Stimulated activated CD8-positive, alpha-beta memory T cell treated with anti-CD3 and anti-CD28 coated beads, Interleukin-12 subunit alpha, Interleukin-12 subunit beta, amount 100 ng/mL, for 4 hours (primary cell): ENCODE data around the gene ALAS1.
A peak's percentile ranks its signal among the peaks of the same experiment; 100 is the strongest.

Experiments
- DNase-seq: peaks from one replicate; pipeline ENCODE4 v3.0.0-alpha.2; 2020; ENCODE audit warnings: low read depth

ALAS1 gene

DNA sequence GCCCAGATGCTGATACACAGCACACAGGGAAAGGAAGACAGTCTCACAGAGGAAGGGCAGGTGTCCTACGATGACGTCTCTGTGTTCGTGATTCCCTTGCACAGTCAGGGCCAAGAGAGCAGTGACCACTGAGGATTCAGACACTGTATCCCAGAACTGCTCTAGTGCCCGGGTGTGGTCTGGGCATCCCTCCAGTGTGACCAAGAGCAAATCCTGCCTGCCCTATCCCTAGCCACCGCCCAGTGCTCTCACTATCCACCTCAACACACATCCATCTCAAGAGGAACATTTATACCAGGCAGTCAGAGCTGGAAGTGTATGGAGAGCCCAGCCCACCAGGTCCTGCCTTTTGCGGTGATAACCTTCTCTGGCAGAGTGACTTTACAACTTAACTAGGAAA, 51.7 kb downstream of the ALAS1 start:
- DNase-seq, result no peak

DNA sequence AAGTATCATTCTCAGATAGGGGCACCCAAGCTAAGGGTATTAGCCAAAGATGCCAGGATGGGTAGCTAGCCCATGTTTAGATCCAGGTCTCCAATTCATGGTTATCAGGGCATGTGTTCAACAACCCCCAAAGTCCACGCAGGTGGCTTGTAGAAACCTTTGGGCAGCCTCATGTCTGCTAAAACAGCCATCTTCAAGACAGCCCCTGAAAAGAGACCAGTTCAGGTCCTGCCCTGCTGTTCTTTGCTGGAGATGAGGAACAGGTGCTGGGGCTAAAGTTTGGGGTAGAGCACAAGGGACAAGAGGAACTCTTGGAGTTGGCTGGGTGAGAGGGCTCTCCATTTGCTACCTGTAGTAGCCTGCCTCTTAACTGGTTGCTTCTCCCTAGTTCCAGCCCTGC, 52.2 kb downstream of the ALAS1 start:
- no peak for DNase-seq

DNA sequence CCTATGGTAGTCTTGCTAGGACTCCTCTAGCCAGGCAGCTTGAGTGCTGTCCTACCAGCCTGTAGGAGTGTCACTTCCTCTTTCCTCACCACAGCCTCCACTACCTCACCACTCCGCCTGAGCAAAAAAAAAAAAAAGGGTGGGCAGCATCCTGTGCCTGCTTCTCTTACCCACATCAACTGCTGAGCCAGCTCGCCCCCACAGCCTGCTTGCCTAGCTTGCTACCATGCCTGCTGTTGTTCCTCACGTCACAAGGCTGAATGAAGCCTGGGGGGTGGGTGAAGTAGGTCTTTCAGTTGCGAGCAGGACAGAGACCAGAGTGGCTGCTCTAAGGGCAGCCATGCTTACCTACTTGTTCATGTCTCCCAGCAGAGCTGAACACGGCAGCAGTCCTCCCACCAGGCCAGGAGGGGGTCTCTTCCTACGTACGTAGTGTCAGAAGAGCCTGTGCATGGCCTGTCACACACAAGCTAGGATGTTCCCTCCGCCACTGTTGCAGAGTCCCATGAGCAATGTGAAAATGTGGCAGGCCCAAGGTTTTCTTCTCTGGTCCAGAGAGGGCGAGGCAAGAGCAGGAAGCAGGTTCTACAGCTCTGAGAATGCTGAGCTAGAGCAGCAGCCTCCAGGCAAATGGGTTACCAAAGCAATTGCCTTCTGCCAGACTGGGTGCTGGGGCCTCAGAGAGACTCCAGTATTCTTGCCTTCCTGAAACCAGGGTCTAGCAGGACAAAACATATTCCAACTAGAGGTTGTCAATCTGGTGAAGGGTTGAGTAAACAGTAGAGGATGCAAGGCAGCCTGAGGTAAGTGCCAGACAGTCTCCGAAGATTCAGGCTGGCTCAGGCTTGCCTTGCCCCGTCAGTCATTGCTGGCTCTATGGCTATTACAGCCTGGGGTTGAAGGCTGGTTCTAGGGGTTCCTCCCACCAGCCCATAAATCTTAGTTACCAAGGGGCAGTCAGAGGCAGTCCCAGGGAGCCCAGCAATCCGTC, 55.6 kb downstream of the ALAS1 start:
- DNase-seq, result peak; percentile 69

DNA sequence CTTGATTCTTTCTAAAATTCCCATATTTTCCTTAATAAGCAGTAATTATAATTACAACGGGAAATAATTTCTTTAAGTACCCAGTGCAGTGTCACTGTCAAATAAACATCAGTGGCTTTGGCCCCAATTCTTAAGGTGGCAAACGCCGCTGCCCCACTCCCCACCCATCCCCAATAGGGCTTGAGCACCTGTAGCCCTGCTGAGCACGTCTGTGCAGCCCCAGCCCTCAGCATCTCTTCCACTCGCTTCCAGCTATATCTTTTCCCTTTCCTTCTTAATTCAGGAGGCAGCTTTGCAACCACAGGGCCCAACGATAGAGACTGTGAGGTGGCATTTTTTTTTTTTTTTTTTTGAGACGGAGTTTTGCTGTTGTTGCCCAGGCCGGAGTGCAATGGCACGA, 56.6 kb downstream of the ALAS1 start:
- no peak for DNase-seq

DNA sequence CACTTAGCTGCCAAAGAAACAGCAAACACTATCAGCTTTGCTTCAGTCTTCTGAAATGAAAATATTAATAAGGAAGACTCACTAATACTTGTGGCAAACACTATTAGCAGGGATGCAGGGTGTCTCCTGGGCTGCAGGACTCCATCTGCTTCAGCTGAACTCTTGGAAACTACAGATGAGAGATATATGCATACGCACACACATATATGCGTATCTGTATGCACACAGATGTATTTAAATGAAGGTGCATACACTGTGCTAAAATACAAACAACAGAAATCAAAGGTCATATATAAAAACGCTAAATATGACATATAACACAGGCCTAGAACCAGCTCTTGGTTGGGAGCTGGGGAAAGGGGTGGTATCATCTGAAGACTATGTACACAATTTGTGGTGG, 58.2 kb downstream of the ALAS1 start:
- no peak for DNase-seq

DNA sequence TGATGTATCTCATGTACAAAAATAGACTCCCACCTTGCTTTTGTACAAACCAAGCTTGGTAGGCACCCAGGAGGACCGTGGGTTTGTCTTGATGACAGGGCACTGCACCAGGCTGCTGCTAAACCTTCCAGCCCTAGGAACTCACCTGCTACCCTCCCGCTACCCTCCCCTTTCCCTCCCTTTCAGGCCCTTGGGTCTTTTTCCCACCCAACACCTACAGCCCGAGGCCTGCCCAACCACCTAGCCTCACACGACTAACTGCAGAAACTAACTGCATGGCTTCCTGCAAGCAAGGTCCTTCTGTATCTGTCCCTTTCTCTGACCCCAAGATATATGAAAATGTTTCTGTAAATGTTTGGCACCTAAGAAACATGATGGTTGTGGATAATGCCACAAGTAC, 58.7 kb downstream of the ALAS1 start:
- DNase-seq, result no peak

DNA sequence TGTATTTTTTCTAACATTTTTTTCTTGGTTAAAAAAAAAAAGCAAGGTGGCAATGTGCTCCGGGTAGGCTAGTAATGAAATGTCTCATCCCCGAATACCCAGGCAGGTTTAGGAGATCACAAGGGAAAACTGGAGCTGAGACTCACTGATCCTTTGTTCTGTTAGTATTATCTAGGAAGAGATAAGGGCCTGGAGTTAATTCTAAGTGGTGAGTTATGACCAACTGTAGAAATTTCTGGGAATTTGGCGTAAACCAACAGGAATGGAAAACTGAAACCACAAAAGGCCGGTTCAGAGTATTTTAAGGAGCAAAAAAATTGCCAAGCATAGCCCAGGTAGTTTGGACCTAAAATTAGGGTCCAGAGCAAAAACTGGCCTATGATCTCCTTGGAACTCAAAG, 60.0 kb downstream of the ALAS1 start:
- no peak for DNase-seq

DNA sequence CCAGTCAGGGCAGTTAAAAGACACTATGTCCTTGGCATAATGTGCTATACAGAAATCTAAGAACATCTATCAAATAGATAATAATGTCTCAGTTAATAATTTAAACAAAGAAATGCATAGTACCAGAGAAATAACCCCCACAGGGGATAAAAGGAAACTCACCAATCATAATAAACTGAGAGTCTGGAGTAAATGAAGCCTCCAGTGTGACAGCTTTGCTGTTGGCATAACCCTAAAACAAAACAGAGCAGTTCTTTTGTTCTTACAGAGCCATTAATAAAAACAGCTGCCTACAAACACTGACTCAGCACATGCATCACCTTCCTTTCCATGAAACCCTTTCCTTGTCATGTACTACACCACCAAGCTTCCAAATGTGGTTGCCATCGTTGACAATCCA, 61.1 kb downstream of the ALAS1 start:
- no peak for DNase-seq

DNA sequence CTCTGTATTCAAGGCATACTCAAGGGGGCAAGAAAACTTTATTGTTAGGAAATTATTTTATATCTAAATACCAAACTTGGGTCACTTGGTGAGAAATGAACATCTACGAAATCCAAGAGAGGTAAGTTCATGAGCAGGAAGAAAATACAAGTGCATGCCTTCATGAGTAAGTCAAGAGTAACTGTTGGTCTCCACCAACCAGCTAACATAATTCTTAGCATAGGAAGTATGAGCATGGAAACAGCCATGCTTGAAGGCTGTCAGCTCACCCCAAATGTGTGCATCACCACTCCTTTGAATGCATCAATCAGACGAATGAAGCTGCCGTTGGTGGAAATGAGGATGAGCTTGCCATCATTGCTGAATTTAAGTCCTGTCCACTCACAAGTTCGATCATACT, 61.5 kb downstream of the ALAS1 start:
- DNase-seq, result no peak

DNA sequence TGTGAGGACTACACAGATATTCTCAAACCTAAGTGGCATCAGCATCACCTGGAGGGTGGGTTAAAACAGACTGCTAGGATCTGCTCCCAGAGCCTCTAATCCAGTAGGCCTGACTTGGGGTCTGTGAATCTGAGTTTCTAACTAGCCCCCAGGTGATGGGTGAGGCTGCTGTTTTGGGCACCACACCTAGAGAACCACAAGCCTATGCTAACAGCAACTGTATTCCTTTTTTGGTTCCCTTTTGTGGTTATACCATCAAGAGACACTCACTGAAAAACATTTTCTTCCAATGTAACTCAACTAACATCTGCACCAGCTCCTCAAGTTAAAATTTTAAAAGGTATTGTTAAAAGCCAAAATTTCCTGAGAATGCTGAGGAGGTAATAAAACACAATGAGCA, 64.5 kb downstream of the ALAS1 start:
- no peak for DNase-seq
